ENCODE results near the gene TMEM232. TPM values are rescaled to one million over a fixed set of nuclear protein-coding genes. Genes with fewer than 3 reads are reported as not detected.

Gene TMEM232
- polyA plus RNA-seq, 1 donor (not counting 4 experiments of a cell fraction or from before 2014, with no cell fraction given): 1.00 TPM

DNA sequence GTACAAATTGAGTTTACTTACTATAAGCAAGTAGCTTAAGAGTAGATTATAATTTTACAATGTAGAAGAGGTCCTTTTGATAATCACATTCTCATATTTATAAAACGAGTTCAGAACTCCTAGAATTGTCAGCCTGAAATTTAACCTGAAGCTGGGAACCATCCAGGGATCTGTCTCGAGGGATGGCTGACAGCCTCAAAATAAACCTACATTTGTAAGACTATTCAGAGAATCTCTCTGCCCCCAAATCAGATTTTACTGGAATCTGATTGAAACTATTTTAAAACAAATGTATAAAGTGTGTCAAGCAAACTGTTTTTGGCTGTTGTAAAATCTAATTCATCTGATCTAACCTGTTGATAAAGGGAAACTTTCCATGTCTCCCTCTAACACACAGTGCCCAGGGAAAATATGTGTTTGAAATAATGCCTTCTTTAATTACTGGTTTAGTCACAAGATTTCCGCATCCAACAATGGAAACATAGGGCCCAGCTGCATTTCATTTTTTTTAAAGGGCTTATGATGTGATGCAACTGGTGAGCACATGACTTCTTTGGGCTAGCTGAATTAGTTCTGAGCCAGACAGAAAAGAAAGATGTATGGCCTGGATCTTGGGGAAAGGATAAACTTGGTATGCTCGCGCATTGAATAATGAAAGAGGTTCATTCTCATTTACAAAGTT lies 42.7 kb upstream of the TMEM232 start:
- FAIRE-seq: no peak
- dilution Hi-C loops (cut with MboI; ENCODE audit: extremely low pct_ligation_motif_present, low sequenced_read_pairs): no loop called here

DNA sequence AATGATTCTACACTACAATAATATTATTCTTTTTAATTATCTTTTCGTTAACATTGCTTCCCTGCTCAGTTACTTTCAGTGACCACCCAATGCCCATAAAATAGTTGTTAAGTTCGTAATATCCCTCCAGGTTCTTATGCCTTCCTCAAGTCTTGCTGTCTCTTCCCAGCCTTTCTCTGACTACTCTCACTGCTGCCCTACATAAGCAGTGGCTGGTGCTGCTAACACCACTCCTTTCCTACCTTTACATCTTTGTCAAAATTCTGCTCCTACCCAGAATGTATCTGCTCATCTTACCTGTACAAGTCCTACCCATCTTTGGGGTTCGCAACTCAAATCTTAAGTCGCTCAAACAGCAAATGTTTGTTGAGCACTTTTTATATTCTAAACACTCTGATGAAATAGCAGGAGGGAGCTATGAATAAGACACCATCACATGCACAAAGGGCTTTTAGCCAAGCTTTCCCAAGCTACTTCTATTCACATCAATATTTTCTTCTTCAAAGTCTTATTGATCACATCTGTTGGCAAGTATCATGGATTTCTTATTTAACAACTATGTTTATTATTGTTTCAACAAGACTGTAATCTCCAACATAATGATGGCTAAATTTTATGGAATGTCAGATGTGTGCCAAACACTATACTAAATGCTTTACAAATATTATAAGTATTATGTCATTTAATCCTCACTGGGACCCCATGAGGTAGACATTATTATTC lies 41.8 kb upstream of the TMEM232 start:
- H3K27me3 ChIP-seq (ENCODE audit: control insufficient read depth, extremely low read depth, insufficient read depth, low read length): no peaks in the 10 kb centered on the region
- H3K4me2 ChIP-seq (ENCODE audit: control insufficient read depth, extremely low read depth, insufficient read depth, low read depth, low read length): no peak overlapping the region
- H3K79me2 ChIP-seq (ENCODE audit: control insufficient read depth, insufficient read depth, low read length): no peaks in the 10 kb centered on the region
- DNase-seq (ENCODE audit: low read depth, low spot score): no peak
- H3K4me1 ChIP-seq (ENCODE audit: control insufficient read depth, extremely low read depth, insufficient read depth, low read length): no peaks in the 10 kb centered on the region
- H3K9me3 ChIP-seq (ENCODE audit: control insufficient read depth, low read depth, low read length): no peaks in the 10 kb centered on the region
- no peak overlapping the region for H3K4me3 ChIP-seq (ENCODE audit: control insufficient read depth in 2 of 3, extremely low read depth in 1 of 3, insufficient read depth in 2 of 3, low read depth in 1 of 3, low read length in 3 of 3)
- H3K9ac ChIP-seq (ENCODE audit: control insufficient read depth, extremely low read depth, insufficient read depth, low read length): no peak overlapping the region
- no peaks in the 10 kb centered on the region for H3K36me3 ChIP-seq (ENCODE audit: control insufficient read depth in 2 of 2, extremely low read depth in 1 of 2, insufficient read depth in 2 of 2, low read length in 2 of 2)
- H4K20me1 ChIP-seq (ENCODE audit: control insufficient read depth, extremely low read depth, insufficient read depth, low read length): no peaks in the 10 kb centered on the region
- TF ChIP-seq EZH2 (IDR thresholded peaks at IDR 0.05; ENCODE audit: low read length): no peak
- TF ChIP-seq, protein P1, sequence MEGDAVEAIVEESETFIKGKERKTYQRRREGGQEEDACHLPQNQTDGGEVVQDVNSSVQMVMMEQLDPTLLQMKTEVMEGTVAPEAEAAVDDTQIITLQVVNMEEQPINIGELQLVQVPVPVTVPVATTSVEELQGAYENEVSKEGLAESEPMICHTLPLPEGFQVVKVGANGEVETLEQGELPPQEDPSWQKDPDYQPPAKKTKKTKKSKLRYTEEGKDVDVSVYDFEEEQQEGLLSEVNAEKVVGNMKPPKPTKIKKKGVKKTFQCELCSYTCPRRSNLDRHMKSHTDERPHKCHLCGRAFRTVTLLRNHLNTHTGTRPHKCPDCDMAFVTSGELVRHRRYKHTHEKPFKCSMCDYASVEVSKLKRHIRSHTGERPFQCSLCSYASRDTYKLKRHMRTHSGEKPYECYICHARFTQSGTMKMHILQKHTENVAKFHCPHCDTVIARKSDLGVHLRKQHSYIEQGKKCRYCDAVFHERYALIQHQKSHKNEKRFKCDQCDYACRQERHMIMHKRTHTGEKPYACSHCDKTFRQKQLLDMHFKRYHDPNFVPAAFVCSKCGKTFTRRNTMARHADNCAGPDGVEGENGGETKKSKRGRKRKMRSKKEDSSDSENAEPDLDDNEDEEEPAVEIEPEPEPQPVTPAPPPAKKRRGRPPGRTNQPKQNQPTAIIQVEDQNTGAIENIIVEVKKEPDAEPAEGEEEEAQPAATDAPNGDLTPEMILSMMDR (optimal IDR thresholded peaks at IDR 0.05 in 1 of 3, IDR thresholded peaks at IDR 0.05 in 1 of 3, conservative IDR thresholded peaks at IDR 0.05 in 1 of 3; ENCODE audit: extremely low read depth in 1 of 3, insufficient read depth in 2 of 3, low read length in 3 of 3): no peak
- H3K9me1 ChIP-seq (ENCODE audit: control insufficient read depth, extremely low read depth, insufficient read depth, low read length): no peaks in the 10 kb centered on the region
- no peak overlapping the region for H2AFZ ChIP-seq (ENCODE audit: control insufficient read depth, low read length)
- no peak overlapping the region for H3K27ac ChIP-seq (ENCODE audit: control insufficient read depth, insufficient read depth, low read length)
- no peak for FAIRE-seq
- dilution Hi-C loops (cut with MboI; ENCODE audit: extremely low pct_ligation_motif_present, low sequenced_read_pairs): no loop called here

More for the DNA sequence above, 42.7 kb upstream of the TMEM232 start:
- Histone ChIP-seq H3K79me2 (ENCODE audit: control insufficient read depth, insufficient read depth, low read length) (no peaks in the 10 kb centered on the region), H3K36me3 (ENCODE audit: control insufficient read depth in 2 of 2, extremely low read depth in 1 of 2, insufficient read depth in 2 of 2, low read length in 2 of 2) (no peaks in the 10 kb centered on the region), H3K27me3 (ENCODE audit: control insufficient read depth, extremely low read depth, insufficient read depth, low read length) (no peaks in the 10 kb centered on the region), H3K9me3 (ENCODE audit: control insufficient read depth, low read depth, low read length) (no peaks in the 10 kb centered on the region), H3K4me1 (ENCODE audit: control insufficient read depth, extremely low read depth, insufficient read depth, low read length) (no peaks in the 10 kb centered on the region), H2AFZ (ENCODE audit: control insufficient read depth, low read length) (no peak overlapping the region), H3K9ac (ENCODE audit: control insufficient read depth, extremely low read depth, insufficient read depth, low read length) (no peak overlapping the region), H3K9me1 (ENCODE audit: control insufficient read depth, extremely low read depth, insufficient read depth, low read length) (no peaks in the 10 kb centered on the region), H4K20me1 (ENCODE audit: control insufficient read depth, extremely low read depth, insufficient read depth, low read length) (no peaks in the 10 kb centered on the region), H3K4me2 (ENCODE audit: control insufficient read depth, extremely low read depth, insufficient read depth, low read depth, low read length) (no peak overlapping the region), H3K27ac (ENCODE audit: control insufficient read depth, insufficient read depth, low read length) (no peak overlapping the region), H3K4me3 (ENCODE audit: control insufficient read depth in 2 of 3, extremely low read depth in 1 of 3, insufficient read depth in 2 of 3, low read depth in 1 of 3, low read length in 3 of 3) (no peak overlapping the region)
- TF ChIP-seq, protein P1 (optimal IDR thresholded peaks at IDR 0.05 in 1 of 3, IDR thresholded peaks at IDR 0.05 in 1 of 3, conservative IDR thresholded peaks at IDR 0.05 in 1 of 3; ENCODE audit: extremely low read depth in 1 of 3, insufficient read depth in 2 of 3, low read length in 3 of 3): no peak
- no peak for TF ChIP-seq EZH2 (IDR thresholded peaks at IDR 0.05; ENCODE audit: low read length)
- DNase-seq (ENCODE audit: low read depth, low spot score): no peak

Data from keratinocyte (primary cell).